Measurements from ENCODE around the gene ALDH4A1. TPM values are rescaled to one million over a fixed set of nuclear protein-coding genes. Genes with fewer than 3 reads are reported as not detected.

ALDH4A1 gene
- total and polyA plus RNA-seq, 9 of the 15 experiments (the other 6 are each of a cell fraction or from before 2014, with no cell fraction given): 0.27 to 31.4 (median 16.6) TPM

DNA sequence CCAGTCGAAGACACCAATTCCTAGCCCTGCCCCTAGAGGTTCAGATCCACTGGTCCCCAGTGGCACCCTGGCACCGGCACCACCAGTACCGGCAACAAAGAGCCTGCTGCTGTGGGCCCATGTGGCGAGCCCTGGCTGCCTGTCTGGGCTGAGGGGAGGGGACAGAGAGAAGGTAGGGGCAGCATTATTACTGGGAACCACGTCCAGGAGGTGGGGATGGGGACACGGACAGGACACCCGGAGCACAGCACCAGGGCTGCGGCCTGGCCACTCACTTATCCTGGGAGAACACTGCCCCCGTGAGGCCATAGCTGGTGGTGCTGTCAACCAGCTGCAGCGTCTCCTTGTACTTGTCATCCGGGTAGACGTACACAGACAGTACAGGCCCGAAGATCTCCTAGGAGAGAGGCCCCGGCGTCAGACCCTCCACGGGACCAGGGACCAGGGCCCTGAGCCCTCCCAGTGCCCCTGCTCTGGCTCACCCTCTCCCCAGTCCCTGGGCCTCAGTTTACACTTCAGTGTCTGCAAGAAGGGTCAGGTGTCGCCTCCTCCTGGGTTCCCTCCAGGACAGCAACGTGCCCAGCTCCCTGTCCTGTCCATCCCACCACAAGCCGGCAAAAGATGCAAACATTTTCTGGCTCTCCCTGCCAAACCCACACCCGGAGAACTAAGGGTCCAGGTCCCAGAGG, 27.1 kb downstream of the ALDH4A1 start (continued):
- TF ChIP-seq, protein P1, sequence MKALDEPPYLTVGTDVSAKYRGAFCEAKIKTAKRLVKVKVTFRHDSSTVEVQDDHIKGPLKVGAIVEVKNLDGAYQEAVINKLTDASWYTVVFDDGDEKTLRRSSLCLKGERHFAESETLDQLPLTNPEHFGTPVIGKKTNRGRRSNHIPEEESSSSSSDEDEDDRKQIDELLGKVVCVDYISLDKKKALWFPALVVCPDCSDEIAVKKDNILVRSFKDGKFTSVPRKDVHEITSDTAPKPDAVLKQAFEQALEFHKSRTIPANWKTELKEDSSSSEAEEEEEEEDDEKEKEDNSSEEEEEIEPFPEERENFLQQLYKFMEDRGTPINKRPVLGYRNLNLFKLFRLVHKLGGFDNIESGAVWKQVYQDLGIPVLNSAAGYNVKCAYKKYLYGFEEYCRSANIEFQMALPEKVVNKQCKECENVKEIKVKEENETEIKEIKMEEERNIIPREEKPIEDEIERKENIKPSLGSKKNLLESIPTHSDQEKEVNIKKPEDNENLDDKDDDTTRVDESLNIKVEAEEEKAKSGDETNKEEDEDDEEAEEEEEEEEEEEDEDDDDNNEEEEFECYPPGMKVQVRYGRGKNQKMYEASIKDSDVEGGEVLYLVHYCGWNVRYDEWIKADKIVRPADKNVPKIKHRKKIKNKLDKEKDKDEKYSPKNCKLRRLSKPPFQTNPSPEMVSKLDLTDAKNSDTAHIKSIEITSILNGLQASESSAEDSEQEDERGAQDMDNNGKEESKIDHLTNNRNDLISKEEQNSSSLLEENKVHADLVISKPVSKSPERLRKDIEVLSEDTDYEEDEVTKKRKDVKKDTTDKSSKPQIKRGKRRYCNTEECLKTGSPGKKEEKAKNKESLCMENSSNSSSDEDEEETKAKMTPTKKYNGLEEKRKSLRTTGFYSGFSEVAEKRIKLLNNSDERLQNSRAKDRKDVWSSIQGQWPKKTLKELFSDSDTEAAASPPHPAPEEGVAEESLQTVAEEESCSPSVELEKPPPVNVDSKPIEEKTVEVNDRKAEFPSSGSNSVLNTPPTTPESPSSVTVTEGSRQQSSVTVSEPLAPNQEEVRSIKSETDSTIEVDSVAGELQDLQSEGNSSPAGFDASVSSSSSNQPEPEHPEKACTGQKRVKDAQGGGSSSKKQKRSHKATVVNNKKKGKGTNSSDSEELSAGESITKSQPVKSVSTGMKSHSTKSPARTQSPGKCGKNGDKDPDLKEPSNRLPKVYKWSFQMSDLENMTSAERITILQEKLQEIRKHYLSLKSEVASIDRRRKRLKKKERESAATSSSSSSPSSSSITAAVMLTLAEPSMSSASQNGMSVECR (CRISPR knock-in tag; IDR thresholded peaks at IDR 0.05): peak; percentile 73
- no peak for TF ChIP-seq ZNF133 (CRISPR knock-in tag; IDR thresholded peaks at IDR 0.05)
- TF ChIP-seq ZNF143 (CRISPR knock-in tag; IDR thresholded peaks at IDR 0.05): peak; percentile 43
- TF ChIP-seq, protein P2, sequence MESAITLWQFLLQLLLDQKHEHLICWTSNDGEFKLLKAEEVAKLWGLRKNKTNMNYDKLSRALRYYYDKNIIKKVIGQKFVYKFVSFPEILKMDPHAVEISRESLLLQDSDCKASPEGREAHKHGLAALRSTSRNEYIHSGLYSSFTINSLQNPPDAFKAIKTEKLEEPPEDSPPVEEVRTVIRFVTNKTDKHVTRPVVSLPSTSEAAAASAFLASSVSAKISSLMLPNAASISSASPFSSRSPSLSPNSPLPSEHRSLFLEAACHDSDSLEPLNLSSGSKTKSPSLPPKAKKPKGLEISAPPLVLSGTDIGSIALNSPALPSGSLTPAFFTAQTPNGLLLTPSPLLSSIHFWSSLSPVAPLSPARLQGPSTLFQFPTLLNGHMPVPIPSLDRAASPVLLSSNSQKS (CRISPR knock-in tag; IDR thresholded peaks at IDR 0.05): no peak
- TF ChIP-seq ZEB2 (IDR thresholded peaks at IDR 0.05): 0 out of 2 replicates have a peak, but pooled peaks have one; percentile 26
- TF ChIP-seq KAT7 (CRISPR knock-in tag; IDR thresholded peaks at IDR 0.05; ENCODE audit: borderline replicate concordance): no peak
- TF ChIP-seq SMC3 (conservative IDR thresholded peaks at IDR 0.05; ENCODE audit: insufficient read depth, low read depth, low read length): peak; percentile 79
- TF ChIP-seq FOXP1 (CRISPR knock-in tag; IDR thresholded peaks at IDR 0.05): 0 out of 2 replicates have a peak, but pooled peaks have one; percentile 19
- TF ChIP-seq NUFIP1 (IDR thresholded peaks at IDR 0.05; ENCODE audit: partially characterized antibody): no peak
- no peak for TF ChIP-seq ZNF146 (CRISPR knock-in tag; IDR thresholded peaks at IDR 0.05; ENCODE audit: unreplicated experiment)
- TF ChIP-seq ZNF79 (CRISPR knock-in tag; IDR thresholded peaks at IDR 0.05; ENCODE audit: low read depth): no peak
- no peak for TF ChIP-seq ATF1 (CRISPR knock-in tag; IDR thresholded peaks at IDR 0.05)
- 0 out of 2 replicates have a peak, but pooled peaks have one; percentile 27 for TF ChIP-seq ATF1 (tag; IDR thresholded peaks at IDR 0.05)
- TF ChIP-seq MYC (IDR thresholded peaks at IDR 0.05; ENCODE audit: low read depth, low read length): 0 out of 2 replicates have a peak, but pooled peaks have one; percentile 17
- TF ChIP-seq MYC (CRISPR knock-in tag; IDR thresholded peaks at IDR 0.05; ENCODE audit: borderline replicate concordance, low read depth): no peak
- TF ChIP-seq ZFP36 (IDR thresholded peaks at IDR 0.05; ENCODE audit: low read depth, low read length, partially characterized antibody): peak; percentile 93
- TF ChIP-seq, protein P3, sequence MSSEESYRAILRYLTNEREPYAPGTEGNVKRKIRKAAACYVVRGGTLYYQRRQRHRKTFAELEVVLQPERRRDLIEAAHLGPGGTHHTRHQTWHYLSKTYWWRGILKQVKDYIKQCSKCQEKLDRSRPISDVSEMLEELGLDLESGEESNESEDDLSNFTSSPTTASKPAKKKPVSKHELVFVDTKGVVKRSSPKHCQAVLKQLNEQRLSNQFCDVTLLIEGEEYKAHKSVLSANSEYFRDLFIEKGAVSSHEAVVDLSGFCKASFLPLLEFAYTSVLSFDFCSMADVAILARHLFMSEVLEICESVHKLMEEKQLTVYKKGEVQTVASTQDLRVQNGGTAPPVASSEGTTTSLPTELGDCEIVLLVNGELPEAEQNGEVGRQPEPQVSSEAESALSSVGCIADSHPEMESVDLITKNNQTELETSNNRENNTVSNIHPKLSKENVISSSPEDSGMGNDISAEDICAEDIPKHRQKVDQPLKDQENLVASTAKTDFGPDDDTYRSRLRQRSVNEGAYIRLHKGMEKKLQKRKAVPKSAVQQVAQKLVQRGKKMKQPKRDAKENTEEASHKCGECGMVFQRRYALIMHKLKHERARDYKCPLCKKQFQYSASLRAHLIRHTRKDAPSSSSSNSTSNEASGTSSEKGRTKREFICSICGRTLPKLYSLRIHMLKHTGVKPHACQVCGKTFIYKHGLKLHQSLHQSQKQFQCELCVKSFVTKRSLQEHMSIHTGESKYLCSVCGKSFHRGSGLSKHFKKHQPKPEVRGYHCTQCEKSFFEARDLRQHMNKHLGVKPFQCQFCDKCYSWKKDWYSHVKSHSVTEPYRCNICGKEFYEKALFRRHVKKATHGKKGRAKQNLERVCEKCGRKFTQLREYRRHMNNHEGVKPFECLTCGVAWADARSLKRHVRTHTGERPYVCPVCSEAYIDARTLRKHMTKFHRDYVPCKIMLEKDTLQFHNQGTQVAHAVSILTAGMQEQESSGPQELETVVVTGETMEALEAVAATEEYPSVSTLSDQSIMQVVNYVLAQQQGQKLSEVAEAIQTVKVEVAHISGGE (CRISPR knock-in tag; IDR thresholded peaks at IDR 0.05): peak in 2 of 3 experiments; percentile 52 to 94; a peak in 3 of 6 replicates
- peak; percentile 64; the same call in 1 of the 2 replicates for TF ChIP-seq BCOR (IDR thresholded peaks at IDR 0.05)
